Stimulated activated CD4-positive, alpha-beta T cell treated with anti-CD3 and anti-CD28 coated beads, Interleukin-1b, Interleukin-23, amount 100 ng/mL, for 48 hours (primary cell): ENCODE measurements around the gene ACLY.
"Not testable (repeated sequence)": the region's sequence is repeated elsewhere in the genome, so short reads cannot be mapped to it uniquely, and the experiment has no call there.

Experiments
- DNase-seq: peaks from one replicate; pipeline ENCODE4 v3.0.0-alpha.2; 2020

ACLY gene

GRCh38 chr17:41870097-41870496 is 48.7 kb downstream of the ACLY start:
- no peak for DNase-seq

DNA sequence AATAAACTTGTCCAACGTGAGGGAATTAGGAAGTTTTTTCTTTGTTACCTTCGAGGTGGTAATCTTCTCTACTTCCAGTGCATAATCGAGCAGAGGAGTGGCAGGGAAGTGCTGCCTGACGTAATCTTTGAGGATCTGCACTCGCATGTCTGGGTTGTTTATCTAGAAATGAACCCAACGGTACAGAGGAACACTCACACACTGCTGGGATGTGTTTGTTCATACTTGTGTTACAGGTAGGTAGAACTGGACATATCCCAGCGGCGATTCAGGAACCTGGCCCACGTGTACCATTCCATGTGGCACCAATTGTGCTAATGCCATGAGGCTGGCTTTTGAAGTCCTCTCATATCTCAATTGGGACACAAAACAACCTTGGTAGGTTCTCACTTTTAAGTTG is 49.3 kb downstream of the ACLY start:
- DNase-seq = no peak

DNA sequence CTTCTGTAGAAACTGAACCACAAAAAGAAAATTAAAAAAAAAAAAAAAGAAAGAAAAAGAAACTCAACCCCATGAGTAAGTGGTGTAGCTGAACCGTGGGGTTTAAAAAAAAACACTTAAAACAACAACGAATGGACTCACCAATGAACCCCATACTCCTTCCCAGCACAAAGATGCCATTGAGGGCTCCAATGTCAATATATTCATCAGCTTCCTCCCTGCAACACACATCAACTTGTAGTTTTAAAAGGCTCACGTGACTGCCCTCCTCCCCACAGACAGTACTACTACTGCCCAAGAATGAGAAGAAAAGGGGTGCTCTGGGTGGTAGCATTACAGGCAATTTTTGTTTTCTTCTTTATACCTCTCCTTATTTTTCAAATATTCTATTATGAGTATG is 50.2 kb downstream of the ACLY start:
- DNase-seq = no peak

GRCh38 chr17:41865596-41865893 is 53.2 kb downstream of the ACLY start:
- no peak for DNase-seq

- DNase-seq = peak; percentile 89
Observed at GRCh38 chr17:41864836-41865595, 53.7 kb downstream of the ACLY start, which contains the start of gene KLHL11. Gene KLHL11 (minus strand): TSS chr17:41865423. CDS start chr17:41865370, 53 bp downstream.

DNA sequence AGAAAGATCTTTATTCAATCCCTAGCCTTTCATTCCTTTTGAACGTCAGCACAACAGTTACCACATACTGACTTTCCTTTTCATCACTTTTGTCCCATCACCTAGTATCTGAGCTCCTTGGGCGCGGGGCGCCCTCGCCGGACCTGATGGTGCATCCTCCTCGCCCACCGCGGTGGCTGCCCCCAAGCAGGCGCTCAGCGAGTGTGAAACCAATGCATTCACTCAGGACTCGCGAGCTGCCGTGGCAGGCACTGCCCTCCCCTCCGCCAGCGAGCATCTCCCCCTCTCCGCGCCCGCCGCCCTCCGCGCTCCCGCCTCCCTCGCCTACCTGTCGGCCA is 54.3 kb downstream of the ACLY start:
- no peak for DNase-seq

DNA sequence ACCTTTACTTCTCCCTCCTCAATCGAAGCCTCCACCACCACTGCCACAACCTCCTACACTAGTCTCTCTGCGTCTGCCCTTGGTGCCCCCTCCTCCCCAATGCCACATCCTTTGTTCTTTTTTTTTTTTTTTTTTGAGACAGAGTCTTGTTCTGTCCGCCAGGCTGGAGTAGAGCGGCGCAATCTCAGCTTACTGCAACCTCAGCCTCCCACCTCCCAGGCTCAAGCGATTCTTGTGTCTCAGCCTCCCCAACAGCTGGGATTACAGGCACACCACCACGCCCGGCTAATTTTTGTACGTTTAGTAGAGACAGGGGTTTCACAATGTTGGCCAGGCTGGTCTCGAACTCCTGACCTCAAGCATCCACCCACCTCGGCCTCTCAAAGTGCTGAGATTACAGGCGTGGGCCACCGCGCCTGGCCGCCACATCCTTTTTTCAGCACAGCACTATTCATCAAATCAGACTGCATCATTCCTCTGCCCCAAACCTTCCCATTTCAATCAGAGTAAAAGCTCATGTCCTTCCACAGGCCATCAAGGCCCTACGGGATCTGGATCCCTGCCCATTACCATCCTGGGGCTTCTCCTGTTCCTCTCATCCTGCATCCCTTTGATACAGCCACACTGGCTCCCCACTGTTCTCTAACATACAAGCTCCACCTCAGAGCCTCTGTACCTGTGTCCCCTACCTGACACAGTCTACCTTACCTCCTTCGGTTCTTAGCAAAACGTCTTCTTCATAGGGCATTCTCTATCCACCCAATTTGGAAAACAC is 55.5 kb downstream of the ACLY start:
- peak; percentile 31 for DNase-seq

GRCh38 chr17:41860254-41860931 is 58.4 kb downstream of the ACLY start:
- DNase-seq = no peak

GRCh38 chr17:41851382-41851781 is 67.4 kb downstream of the ACLY start:
- DNase-seq = not testable (repeated sequence)

DNA sequence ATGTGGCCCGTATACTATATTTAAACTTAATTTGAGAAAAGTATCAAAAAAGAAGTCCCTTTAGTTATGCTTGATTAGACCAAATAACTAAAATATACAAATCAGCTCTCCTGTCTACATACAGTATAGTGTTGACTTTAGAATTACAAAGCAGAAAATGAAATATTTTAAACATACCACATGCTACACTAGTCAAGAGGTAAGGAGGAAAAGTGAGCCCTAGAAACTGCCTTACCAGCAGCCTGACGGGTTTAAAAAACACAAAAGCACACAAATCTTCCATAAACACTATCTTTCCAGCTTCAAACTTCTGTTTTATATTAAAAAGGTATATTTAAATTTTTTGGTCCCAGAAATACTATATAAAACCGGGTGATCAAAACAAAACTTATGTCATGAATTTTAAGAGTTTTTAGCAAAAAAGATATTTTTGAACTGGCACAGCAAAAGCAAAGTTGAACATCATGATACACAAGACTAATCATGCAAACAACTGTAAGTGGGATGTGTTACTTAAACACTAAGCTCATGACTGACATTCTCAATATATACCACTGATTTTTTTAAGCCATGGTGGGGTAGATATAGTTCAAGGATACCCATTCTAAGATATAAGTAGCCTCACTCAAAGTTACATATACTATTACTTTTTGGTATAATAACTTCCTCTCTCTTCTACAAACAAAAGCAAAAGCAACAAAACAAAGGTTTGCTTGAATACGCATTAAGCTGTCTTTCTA is 69.3 kb downstream of the ACLY start:
- DNase-seq = no peak

DNA sequence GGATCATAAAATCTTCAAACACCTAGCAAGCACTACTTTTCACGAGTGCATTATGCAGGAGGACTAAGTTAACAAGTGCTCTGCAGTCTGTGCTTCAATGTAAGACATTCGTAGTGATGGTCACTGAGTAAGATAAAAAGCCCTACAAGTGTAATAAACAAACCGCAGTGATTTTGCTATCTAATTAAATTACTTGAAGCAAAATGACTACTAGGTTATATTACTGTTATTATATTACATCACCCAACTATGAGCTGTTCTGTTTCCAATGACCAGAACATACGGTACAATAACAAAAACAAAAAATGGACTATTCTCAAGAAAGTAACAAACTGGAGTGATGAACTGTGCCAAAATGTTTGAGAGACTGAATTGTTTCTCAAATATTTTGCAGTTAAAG is 70.0 kb downstream of the ACLY start:
- no peak for DNase-seq

- DNase-seq = no peak
Observed at GRCh38 chr17:41844971-41845370, 73.8 kb downstream of the ACLY start.

DNA sequence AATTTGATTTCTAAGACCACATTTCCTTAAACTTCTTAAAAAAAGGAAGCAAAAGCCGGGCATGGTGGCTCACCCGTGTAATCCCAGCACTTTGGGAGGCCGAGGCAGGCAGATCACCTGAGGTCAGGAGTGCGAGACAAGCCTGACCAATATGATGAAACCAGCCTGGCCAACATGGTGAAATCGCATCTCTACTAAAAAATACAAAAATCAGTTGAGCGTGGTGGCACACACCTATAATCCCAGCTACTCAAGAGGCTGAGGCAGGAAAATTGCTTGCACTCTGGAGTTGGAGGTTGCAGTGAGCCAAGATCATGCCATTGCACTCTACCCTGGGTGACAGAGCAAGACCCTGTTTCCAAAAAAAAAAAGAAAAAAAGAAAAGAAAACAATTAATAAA is 78.0 kb downstream of the ACLY start:
- not testable (repeated sequence) for DNase-seq

DNA sequence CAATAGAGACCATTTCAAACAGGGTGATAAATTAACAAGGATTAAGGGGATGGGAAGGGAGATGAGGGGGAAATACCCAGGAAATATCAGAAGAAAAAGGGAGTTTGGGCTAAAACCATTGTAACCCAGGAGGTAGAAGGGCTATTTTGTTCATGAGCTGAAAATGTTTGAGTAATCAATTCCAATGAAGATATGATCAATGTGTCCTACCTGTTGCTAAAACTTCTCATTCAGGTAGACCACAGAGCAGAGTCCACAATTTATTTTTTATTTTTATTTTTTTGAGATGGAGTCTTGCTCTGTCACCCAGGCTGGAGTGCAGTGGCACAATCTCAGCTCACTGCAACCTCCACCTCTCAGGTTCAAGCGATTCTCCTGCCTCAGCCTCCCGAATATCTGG is 79.3 kb downstream of the ACLY start:
- DNase-seq = not testable (repeated sequence)

DNA sequence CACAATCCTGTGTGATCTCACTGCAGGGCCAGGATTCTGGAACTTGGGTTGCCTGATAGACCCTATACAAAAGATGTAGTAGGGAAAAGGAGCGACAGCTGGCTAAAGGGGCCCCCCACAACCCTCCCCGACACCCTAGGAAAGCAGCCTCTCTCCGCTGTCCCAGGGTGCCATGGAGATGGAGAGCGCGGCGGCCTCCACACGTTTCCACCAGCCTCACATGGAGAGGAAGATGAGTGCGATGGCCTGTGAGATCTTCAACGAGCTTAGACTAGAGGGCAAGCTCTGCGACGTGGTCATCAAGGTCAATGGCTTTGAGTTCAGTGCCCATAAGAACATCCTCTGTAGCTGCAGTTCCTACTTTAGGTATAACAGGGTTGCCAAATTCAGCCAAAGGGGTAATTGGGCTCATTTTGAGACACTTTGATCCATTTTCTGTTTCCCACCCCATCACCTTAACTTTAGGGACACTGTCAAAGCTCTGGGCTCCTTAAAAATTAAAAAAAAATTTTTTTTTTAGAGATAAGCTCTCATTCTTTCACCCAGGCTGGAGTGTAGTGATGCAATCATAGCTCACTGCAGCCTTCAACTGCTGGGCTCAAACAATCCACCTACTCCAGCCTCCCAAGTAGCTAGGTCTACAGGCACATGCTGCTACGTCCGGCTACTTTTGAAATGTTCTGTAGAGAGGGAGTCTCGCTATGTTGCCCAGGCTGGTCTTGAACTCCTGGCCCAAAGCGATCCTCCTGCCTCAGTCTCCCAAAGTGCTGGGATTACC is 80.8 kb downstream of the ACLY start, which contains the start of gene KLHL10:
TSS of gene KLHL10 (plus strand) at position 65 of the 778 bp plus-strand sequence. CDS start at position 173, 108 bp downstream.
- DNase-seq = no peak

DNA sequence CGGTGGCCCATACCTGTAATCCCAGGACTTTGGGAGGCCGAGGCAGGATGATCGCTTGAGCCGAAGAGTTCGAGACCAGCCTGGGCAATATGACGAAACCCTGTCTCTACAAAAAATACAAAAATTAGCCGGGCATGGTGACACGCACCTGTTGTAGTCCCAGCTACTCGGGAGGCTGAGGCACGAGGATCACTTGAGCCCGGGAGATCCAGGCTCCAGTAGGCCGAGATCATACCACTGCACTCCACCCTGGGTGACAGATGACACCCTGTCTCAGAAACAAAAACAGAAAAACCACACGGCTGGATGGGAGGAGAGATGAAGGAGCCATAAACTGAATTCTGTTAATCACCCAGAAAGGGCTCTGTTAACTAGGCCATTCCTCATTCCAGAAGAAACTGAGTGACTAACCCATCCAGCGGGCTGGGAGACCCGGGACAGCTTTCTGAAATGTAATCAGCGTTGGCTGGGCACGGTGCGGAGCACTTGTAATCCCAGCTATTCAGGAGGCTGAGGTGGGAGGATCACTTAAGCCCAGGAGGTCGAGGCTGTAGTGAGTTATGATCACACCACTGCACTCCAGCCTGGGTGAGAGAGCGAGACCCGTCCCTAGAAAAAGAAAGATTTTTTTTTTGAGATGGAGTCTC is 82.1 kb downstream of the ACLY start:
- DNase-seq = no peak

DNA sequence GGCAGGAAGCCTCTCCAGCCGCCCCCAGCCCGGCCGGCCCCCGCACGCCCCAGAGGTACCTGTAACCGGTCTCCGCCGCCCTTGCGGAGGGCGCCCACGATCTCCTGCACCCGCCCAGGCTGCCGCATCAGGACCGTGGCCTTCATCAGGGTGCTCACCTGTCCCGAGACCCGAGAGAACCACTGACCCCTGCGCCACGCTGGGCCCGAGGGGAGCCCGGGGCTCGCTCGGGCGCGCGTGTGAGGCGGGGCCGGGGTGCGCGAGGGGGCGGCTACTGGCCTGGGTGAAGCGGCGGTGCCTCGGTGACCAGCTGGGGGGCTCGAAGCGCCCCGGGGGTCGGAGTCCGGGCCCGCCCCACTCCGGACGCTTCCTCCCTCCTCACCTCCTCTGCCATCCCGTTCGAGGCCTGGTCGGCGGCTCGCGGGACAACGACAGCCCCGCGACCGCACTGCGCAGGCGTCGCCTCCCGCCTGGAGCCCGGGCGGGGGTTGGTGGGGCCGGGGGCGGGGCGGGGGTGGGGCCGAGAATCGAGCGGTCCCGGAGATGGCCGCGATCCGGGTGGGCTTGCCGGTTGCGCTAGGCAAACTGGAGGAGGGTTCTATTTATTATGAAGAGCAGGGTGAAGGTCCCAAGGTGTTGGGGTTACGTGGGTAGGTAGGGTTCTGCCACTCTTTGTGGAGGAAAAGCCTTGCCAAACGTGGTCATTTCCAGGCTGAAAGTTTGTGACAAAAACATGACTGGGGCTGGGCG is 82.8 kb downstream of the ACLY start, which contains the start of gene NT5C3B:
TSS of gene NT5C3B (minus strand) at position 433 of the 750 bp plus-strand sequence. CDS start at position 394, 39 bp downstream.
- peak; percentile 50 for DNase-seq

DNA sequence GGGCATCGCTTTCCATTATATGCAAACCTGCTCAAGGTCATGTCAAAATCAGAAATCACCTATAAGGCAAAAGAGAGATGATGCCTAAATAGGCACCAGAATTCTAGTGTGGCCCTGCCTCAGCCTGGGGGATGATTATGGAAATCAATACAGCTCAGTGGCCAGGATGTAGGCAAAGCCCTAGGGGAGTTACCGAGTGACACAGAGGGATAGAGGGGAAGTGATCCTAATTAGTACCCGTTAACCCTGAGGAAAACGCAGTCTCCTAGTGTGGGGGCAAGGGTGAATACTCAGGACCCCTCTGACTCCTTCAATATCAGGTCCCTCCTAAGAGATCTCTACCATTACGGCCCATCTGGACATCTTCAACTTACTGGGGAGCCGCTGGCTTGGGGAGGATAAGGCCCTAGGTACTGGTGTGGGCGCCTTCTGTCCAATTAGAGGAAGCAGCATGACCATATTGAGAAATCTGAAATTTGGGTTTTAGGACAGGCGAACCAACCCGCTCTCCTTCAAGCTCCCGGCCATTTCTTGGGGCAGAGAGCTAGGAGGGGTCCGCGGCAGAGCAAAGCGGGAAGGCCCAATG is 83.4 kb downstream of the ACLY start:
- DNase-seq = no peak

- not testable (repeated sequence) for DNase-seq
Observed at GRCh38 chr17:41829961-41830360, 88.8 kb downstream of the ACLY start.

GRCh38 chr17:41825175-41825845 is 93.4 kb downstream of the ACLY start:
- DNase-seq = no peak
